HEK293 (cell line): ENCODE results near the gene PTPMT1.

Source experiments
- ATF2 ChIP-seq: fragments of 450-650 bp; formaldehyde crosslinking; IDR thresholded peaks from 2 replicates; pipeline ENCODE4 v1.5.1; 2016; ENCODE audit warnings: missing biosample characterization, missing genetic modification characterization, low read depth
- GLIS1 ChIP-seq: fragments of 450-650 bp; formaldehyde crosslinking; IDR thresholded peaks from 2 replicates; pipeline ENCODE4 v1.5.1; 2016; ENCODE audit warnings: missing biosample characterization, missing genetic modification characterization
- HOXA7 ChIP-seq: sonication (generic); formaldehyde crosslinking; IDR thresholded peaks from 2 replicates; pipeline ENCODE4 v1.8.1; 2022; ENCODE audit warnings: missing genetic modification reagents, borderline replicate concordance
- MEIS1 ChIP-seq: sonication (generic); formaldehyde crosslinking; IDR thresholded peaks from 2 replicates; pipeline ENCODE4 v1.8.1; 2022; ENCODE audit warnings: missing genetic modification reagents, mild to moderate bottlenecking, borderline replicate concordance
- OVOL3 ChIP-seq: fragments of 450-650 bp; formaldehyde crosslinking; IDR thresholded peaks from 2 replicates; pipeline ENCODE4 v1.5.1; 2016; ENCODE audit warnings: missing biosample characterization, missing genetic modification characterization
- SCRT2 ChIP-seq: fragments of 450-650 bp; formaldehyde crosslinking; IDR thresholded peaks from 2 replicates; pipeline ENCODE4 v1.5.1; 2016; ENCODE audit warnings: missing biosample characterization, missing genetic modification characterization
- TCF7L2 ChIP-seq: IDR thresholded peaks from 2 replicates; pipeline ENCODE4 v1.6.1; 2011; ENCODE audit warnings: low read depth, mild to moderate bottlenecking, inconsistent platforms, low read length, moderate library complexity, borderline replicate concordance
- ZBTB17 ChIP-seq: fragments of 450-650 bp; formaldehyde crosslinking; IDR thresholded peaks from 2 replicates; pipeline ENCODE4 v1.5.1; 2016; ENCODE audit warnings: missing biosample characterization, missing genetic modification characterization
- ZBTB20 ChIP-seq: fragments of 450-650 bp; formaldehyde crosslinking; IDR thresholded peaks from 2 replicates; pipeline ENCODE4 v1.5.1; 2016; ENCODE audit warnings: missing biosample characterization, missing genetic modification characterization
- ZBTB48 ChIP-seq: fragments of 450-650 bp; formaldehyde crosslinking; IDR thresholded peaks from 2 replicates; pipeline ENCODE4 v1.5.1; 2016; ENCODE audit warnings: missing biosample characterization, missing genetic modification characterization
- ZBTB6 ChIP-seq: fragments of 450-650 bp; formaldehyde crosslinking; IDR thresholded peaks from 2 replicates; pipeline ENCODE4 v1.5.1; 2017; ENCODE audit warnings: missing biosample characterization, missing genetic modification characterization
- ZFHX2 ChIP-seq: fragments of 450-650 bp; formaldehyde crosslinking; conservative IDR thresholded peaks from 2 replicates; pipeline ENCODE4 v1.5.1; 2016; ENCODE audit warnings: missing biosample characterization, missing genetic modification characterization
- ZFP41 ChIP-seq: fragments of 450-650 bp; formaldehyde crosslinking; IDR thresholded peaks from 2 replicates; pipeline ENCODE4 v1.5.1; 2016; ENCODE audit warnings: missing biosample characterization, missing genetic modification characterization, borderline replicate concordance
- ZFP69B ChIP-seq: fragments of 450-650 bp; formaldehyde crosslinking; IDR thresholded peaks from 2 replicates; pipeline ENCODE4 v1.5.1; 2016; ENCODE audit warnings: missing biosample characterization, missing genetic modification characterization
- ZNF10 ChIP-seq: fragments of 450-650 bp; formaldehyde crosslinking; IDR thresholded peaks from 2 replicates; pipeline ENCODE4 v1.5.1; 2017; ENCODE audit warnings: missing biosample characterization, missing genetic modification characterization
- ZNF2 ChIP-seq: fragments of 450-650 bp; formaldehyde crosslinking; IDR thresholded peaks from 2 replicates; pipeline ENCODE4 v1.5.1; 2016; ENCODE audit warnings: missing biosample characterization, missing genetic modification characterization
- ZNF239 ChIP-seq: fragments of 450-650 bp; formaldehyde crosslinking; IDR thresholded peaks from 2 replicates; pipeline ENCODE4 v1.5.1; 2016; ENCODE audit warnings: missing biosample characterization, missing genetic modification characterization
- ZNF26 ChIP-seq: fragments of 450-650 bp; formaldehyde crosslinking; IDR thresholded peaks from 2 replicates; pipeline ENCODE4 v1.5.1; 2016; ENCODE audit warnings: missing biosample characterization, missing genetic modification characterization
- ZNF266 ChIP-seq: fragments of 450-650 bp; formaldehyde crosslinking; IDR thresholded peaks from 2 replicates; pipeline ENCODE4 v1.5.1; 2016; ENCODE audit warnings: missing biosample characterization, missing genetic modification characterization, low read depth
- ZNF302 ChIP-seq: fragments of 450-650 bp; formaldehyde crosslinking; IDR thresholded peaks from 2 replicates; pipeline ENCODE4 v1.5.1; 2016; ENCODE audit warnings: missing biosample characterization, missing genetic modification characterization, low read depth
- ZNF324 ChIP-seq: fragments of 450-650 bp; formaldehyde crosslinking; IDR thresholded peaks from 2 replicates; pipeline ENCODE4 v1.5.1; 2016; ENCODE audit warnings: missing biosample characterization, missing genetic modification characterization
- ZNF423 ChIP-seq: fragments of 450-650 bp; formaldehyde crosslinking; IDR thresholded peaks from 2 replicates; pipeline ENCODE4 v1.5.1; 2016; ENCODE audit warnings: missing biosample characterization, missing genetic modification characterization
- ZNF426 ChIP-seq: fragments of 450-650 bp; formaldehyde crosslinking; IDR thresholded peaks from 2 replicates; pipeline ENCODE4 v1.5.1; 2017; ENCODE audit warnings: missing biosample characterization, missing genetic modification characterization, mild to moderate bottlenecking, inconsistent platforms, moderate library complexity
- ZNF548 ChIP-seq: fragments of 450-650 bp; formaldehyde crosslinking; IDR thresholded peaks from 2 replicates; pipeline ENCODE4 v1.5.1; 2016; ENCODE audit warnings: missing biosample characterization, missing genetic modification characterization
- ZNF549 ChIP-seq: fragments of 450-650 bp; IDR thresholded peaks from 2 replicates; pipeline ENCODE4 v1.5.1; 2018; ENCODE audit warnings: missing biosample characterization, missing genetic modification characterization, mild to moderate bottlenecking, inconsistent platforms, moderate library complexity
- ZNF555 ChIP-seq: fragments of 450-650 bp; formaldehyde crosslinking; conservative IDR thresholded peaks from 2 replicates; pipeline ENCODE4 v1.5.1; 2017; ENCODE audit warnings: missing biosample characterization, mild to moderate bottlenecking, missing genetic modification characterization, inconsistent platforms
- ZNF571 ChIP-seq: fragments of 450-650 bp; formaldehyde crosslinking; IDR thresholded peaks from 2 replicates; pipeline ENCODE4 v1.5.0; 2017; ENCODE audit warnings: missing biosample characterization, missing genetic modification characterization
- ZNF624 ChIP-seq: fragments of 450-650 bp; formaldehyde crosslinking; IDR thresholded peaks from 2 replicates; pipeline ENCODE4 v1.5.1; 2017; ENCODE audit warnings: missing biosample characterization, missing genetic modification characterization
- ZNF629 ChIP-seq: fragments of 450-650 bp; formaldehyde crosslinking; IDR thresholded peaks from 2 replicates; pipeline ENCODE4 v1.5.1; 2017; ENCODE audit warnings: missing biosample characterization, missing genetic modification characterization
- ZNF701 ChIP-seq: fragments of 450-650 bp; formaldehyde crosslinking; IDR thresholded peaks from 2 replicates; pipeline ENCODE4 v1.5.1; 2016; ENCODE audit warnings: missing biosample characterization, missing genetic modification characterization
- ZNF792 ChIP-seq: fragments of 450-650 bp; formaldehyde crosslinking; IDR thresholded peaks from 2 replicates; pipeline ENCODE4 v1.5.1; 2016; ENCODE audit warnings: missing biosample characterization, missing genetic modification characterization
- ZSCAN23 ChIP-seq: fragments of 450-650 bp; formaldehyde crosslinking; IDR thresholded peaks from 2 replicates; pipeline ENCODE4 v1.5.1; 2016; ENCODE audit warnings: missing biosample characterization, missing genetic modification characterization
- TF ChIP-seq, protein P1 (sequence below): fragments of 450-650 bp; formaldehyde crosslinking; IDR thresholded peaks from 2 replicates; pipeline ENCODE4 v1.5.1; 2016; ENCODE audit warnings: missing biosample characterization, missing genetic modification characterization
- TF ChIP-seq, protein P2 (sequence below): IDR thresholded peaks from 2 replicates; pipeline ENCODE4 v1.6.1; 2011; ENCODE audit warnings: mild to moderate bottlenecking, low read depth, low read length, borderline replicate concordance

Gene PTPMT1

DNA sequence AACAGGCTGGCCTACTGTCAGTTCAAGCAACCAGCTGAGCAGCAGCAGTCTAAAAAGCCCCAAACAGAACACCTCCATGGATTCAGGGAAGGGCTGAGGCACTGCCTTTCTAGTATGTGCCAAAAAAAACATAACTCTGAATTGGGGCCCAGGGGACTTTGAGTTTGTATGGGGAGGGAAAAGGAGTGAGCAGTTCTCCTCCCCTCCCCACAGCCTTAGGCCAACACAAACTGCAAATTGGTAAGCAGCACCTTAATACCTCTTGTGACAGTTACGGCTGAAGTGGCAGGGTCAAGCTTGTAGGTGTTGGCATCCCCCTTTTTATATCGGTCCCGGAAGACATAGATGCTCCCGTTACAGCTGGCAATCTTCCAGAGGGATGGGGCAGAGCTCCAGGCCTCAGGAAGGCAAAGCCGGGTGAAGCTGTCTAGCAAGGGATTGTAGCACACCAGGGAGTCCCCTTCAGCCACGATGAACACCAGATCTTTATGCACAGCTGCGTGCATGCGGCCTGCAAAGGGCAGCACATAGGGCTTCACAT, 7.4 kb downstream of the PTPMT1 start (continued):
- TF ChIP-seq ZNF426 (tag by site-specific recombination) (no peak), ZBTB20 (tag by site-specific recombination) (peak; percentile 27; the same call in 1 of the 2 replicates), ZNF266 (tag by site-specific recombination) (no peak), TCF7L2 (no peak), ZBTB6 (tag by site-specific recombination) (no peak), ZFHX2 (tag by site-specific recombination) (no peak), GLIS1 (tag by site-specific recombination) (0 out of 2 replicates have a peak, but pooled peaks have one; percentile 11), ZNF302 (tag by site-specific recombination) (no peak), ZNF548 (no peak), ZNF423 (tag by site-specific recombination) (peak; percentile 38; the same call in 1 of the 2 replicates), ZNF571 (tag by site-specific recombination) (no peak), ZNF239 (tag by site-specific recombination) (no peak), ZNF792 (no peak), SCRT2 (tag by site-specific recombination) (no peak), ZNF549 (no peak), ZBTB17 (peak; percentile 88), ZNF2 (tag by site-specific recombination) (no peak), HOXA7 (CRISPR knock-in tag) (no peak), OVOL3 (tag by site-specific recombination) (0 out of 2 replicates have a peak, but pooled peaks have one; percentile 34), ZFP69B (tag by site-specific recombination) (peak; percentile 82; the same call in 1 of the 2 replicates), ZSCAN23 (tag by site-specific recombination) (no peak), ZFP41 (no peak), ZNF10 (tag by site-specific recombination) (no peak), ZNF26 (tag by site-specific recombination) (no peak), ZBTB48 (tag by site-specific recombination) (peak; percentile 93), ZNF701 (tag by site-specific recombination) (no peak), ZNF624 (tag by site-specific recombination) (no peak), MEIS1 (CRISPR knock-in tag) (no peak), ZNF324 (0 out of 2 replicates have a peak, but pooled peaks have one; percentile 32), ZNF555 (tag by site-specific recombination) (no peak), ATF2 (tag by site-specific recombination) (no peak), ZNF629 (tag by site-specific recombination) (no peak; the same call in 1 of the 2 replicates)
- TF ChIP-seq, protein P1, sequence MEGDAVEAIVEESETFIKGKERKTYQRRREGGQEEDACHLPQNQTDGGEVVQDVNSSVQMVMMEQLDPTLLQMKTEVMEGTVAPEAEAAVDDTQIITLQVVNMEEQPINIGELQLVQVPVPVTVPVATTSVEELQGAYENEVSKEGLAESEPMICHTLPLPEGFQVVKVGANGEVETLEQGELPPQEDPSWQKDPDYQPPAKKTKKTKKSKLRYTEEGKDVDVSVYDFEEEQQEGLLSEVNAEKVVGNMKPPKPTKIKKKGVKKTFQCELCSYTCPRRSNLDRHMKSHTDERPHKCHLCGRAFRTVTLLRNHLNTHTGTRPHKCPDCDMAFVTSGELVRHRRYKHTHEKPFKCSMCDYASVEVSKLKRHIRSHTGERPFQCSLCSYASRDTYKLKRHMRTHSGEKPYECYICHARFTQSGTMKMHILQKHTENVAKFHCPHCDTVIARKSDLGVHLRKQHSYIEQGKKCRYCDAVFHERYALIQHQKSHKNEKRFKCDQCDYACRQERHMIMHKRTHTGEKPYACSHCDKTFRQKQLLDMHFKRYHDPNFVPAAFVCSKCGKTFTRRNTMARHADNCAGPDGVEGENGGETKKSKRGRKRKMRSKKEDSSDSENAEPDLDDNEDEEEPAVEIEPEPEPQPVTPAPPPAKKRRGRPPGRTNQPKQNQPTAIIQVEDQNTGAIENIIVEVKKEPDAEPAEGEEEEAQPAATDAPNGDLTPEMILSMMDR (tag by site-specific recombination), result no peak
- TF ChIP-seq, protein P2, sequence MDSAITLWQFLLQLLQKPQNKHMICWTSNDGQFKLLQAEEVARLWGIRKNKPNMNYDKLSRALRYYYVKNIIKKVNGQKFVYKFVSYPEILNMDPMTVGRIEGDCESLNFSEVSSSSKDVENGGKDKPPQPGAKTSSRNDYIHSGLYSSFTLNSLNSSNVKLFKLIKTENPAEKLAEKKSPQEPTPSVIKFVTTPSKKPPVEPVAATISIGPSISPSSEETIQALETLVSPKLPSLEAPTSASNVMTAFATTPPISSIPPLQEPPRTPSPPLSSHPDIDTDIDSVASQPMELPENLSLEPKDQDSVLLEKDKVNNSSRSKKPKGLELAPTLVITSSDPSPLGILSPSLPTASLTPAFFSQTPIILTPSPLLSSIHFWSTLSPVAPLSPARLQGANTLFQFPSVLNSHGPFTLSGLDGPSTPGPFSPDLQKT, result no peak
